NCI-H1092 (cell line): ENCODE measurements around the gene WIPF1.

Experiments used
- DNase-seq: peaks from one replicate; lab custom pipeline; 2025; lab: John Stamatoyannopoulos, UW

Gene WIPF1

GRCh38 chr2:174618179-174618578 lies 20.6 kb upstream of the WIPF1 start:
- no peak for DNase-seq

- no peak for DNase-seq
Observed at GRCh38 chr2:174617718-174618117, 20.1 kb upstream of the WIPF1 start.

GRCh38 chr2:174617120-174617519 lies 19.5 kb upstream of the WIPF1 start:
- DNase-seq: no peak

GRCh38 chr2:174615871-174616436 lies 18.4 kb upstream of the WIPF1 start:
- no peak for DNase-seq

GRCh38 chr2:174614261-174614660 lies 16.7 kb upstream of the WIPF1 start:
- DNase-seq: no peak

- DNase-seq: no peak
Observed at GRCh38 chr2:174613531-174613930, 15.9 kb upstream of the WIPF1 start.

GRCh38 chr2:174612970-174613369 lies 15.4 kb upstream of the WIPF1 start:
- no peak for DNase-seq

GRCh38 chr2:174611854-174612253 lies 14.2 kb upstream of the WIPF1 start:
- DNase-seq: no peak

- DNase-seq: no peak
Observed at GRCh38 chr2:174611006-174611405, 13.4 kb upstream of the WIPF1 start.

GRCh38 chr2:174610243-174610995 lies 12.8 kb upstream of the WIPF1 start:
- no peak for DNase-seq

- no peak for DNase-seq
Observed at GRCh38 chr2:174609261-174609660, 11.7 kb upstream of the WIPF1 start.

- no peak for DNase-seq
Observed at GRCh38 chr2:174608866-174609214, 11.2 kb upstream of the WIPF1 start.

GRCh38 chr2:174607989-174608865 lies 10.6 kb upstream of the WIPF1 start:
- no peak for DNase-seq

- no peak for DNase-seq
Observed at GRCh38 chr2:174607584-174607983, 10.0 kb upstream of the WIPF1 start.

- no peak for DNase-seq
Observed at GRCh38 chr2:174606336-174606735, 8.7 kb upstream of the WIPF1 start.

GRCh38 chr2:174605687-174606086 lies 8.1 kb upstream of the WIPF1 start:
- no peak for DNase-seq

GRCh38 chr2:174603280-174603679 lies 5.7 kb upstream of the WIPF1 start:
- peak; percentile 52 for DNase-seq

- DNase-seq: no peak
Observed at GRCh38 chr2:174602745-174603144, 5.1 kb upstream of the WIPF1 start.

GRCh38 chr2:174600349-174600748 lies 2.7 kb upstream of the WIPF1 start:
- DNase-seq: no peak

GRCh38 chr2:174599310-174599921 lies 1.8 kb upstream of the WIPF1 start:
- DNase-seq: no peak

- DNase-seq: no peak
Observed at GRCh38 chr2:174597009-174597344, 627 bp downstream of the WIPF1 start.

- DNase-seq: no peak
Observed at GRCh38 chr2:174595891-174596397, 1.7 kb downstream of the WIPF1 start.
